Measurements from ENCODE around the gene ENPEP.
"Not testable (repeated sequence)": the region's sequence is repeated elsewhere in the genome, so short reads cannot be mapped to it uniquely, and the experiment has no call there.

The ENPEP gene

GRCh38 chr4:110484029-110484428, 8.1 kb downstream of the ENPEP start:
- DNase-seq (ENCODE audit: low read depth), result no peak

- no peak for DNase-seq (ENCODE audit: low read depth)
Observed at GRCh38 chr4:110484767-110485166, 8.8 kb downstream of the ENPEP start.

GRCh38 chr4:110485452-110485851, 9.5 kb downstream of the ENPEP start:
- no peak for DNase-seq (ENCODE audit: low read depth)

DNA sequence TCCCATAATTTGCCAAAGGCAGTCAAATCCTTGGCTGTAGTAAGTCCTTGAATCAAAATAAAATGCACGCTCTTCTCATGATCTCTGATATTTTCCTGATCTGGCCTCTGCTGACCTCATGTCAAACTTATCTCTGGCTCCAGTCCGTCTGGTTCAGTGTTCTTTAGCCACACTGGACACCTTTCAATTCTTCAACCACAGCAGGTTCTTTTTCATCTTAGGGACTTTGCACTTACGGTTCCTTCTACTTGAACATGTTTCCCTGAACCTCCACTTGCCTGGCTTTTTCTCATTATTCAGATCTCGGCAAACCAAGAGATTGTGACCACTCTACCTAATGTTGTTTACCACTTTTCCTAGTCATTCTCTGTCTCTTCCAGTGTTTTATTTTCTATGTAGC, 10.3 kb downstream of the ENPEP start:
- no peak for DNase-seq (ENCODE audit: low read depth)

DNA sequence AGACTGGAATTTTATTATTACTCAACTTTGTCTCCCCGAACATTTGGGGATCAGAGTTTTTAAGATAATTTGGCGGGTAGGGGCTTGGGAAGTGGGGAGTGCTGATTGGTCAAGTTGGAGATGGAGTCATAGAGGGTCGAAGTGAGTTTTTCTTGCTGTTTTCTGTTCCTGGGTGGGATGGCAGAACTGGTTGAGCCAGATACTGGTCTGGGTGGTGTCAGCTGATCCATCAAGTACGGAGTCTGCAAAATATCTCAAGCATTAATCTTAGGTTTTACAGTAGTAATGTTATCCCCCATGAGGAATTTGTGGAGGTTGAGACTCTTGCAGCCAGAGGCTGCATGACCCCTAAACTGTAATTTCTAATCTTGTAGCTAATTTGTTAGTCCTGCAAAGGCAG, 10.9 kb downstream of the ENPEP start:
- DNase-seq (ENCODE audit: low read depth), result not testable (repeated sequence)

DNA sequence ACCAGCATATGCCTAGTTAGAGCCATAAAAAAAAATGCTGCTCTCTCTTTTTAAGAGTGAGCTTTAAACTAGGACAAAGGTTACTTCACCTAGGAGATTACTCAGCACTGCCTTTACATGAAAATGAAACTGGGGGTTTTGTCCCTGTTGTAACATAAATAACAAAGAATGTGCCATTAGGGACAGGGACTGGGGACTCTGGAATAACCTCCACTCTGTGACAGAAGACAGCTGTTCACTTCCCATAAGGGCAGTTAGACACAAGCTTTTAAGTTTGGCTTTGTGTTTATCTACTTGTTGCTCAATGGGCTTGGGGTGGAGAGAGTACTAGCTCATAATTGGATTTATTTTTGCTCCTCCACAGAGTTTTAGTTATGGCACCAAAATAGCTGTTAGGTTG, 11.9 kb downstream of the ENPEP start:
- no peak for DNase-seq (ENCODE audit: low read depth)

GRCh38 chr4:110489901-110490508, 14.1 kb downstream of the ENPEP start:
- DNase-seq (ENCODE audit: low read depth), result no peak

GRCh38 chr4:110492522-110492921, 16.6 kb downstream of the ENPEP start:
- DNase-seq (ENCODE audit: low read depth), result no peak

GRCh38 chr4:110493520-110493919, 17.6 kb downstream of the ENPEP start:
- no peak for DNase-seq (ENCODE audit: low read depth)

DNA sequence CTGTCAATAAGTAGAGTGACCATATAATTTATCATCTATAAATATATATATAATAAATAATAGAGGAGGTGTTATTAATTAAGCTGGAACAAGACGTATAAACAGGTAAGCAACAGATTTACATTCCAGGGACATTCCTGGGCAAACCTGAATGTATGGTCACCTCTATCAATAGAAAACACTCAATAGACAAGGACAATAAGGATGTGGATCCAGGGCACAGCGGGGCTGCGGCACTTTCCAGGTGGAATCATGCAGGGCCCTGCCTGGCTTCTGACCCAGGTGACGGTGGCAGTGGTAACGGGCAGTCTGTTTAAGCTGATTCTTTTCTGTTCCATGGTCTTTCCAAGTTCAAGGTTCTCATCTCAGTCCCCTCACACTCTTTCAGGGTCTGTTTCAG, 22.5 kb downstream of the ENPEP start:
- DNase-seq (ENCODE audit: low read depth), result no peak

- no peak for DNase-seq (ENCODE audit: low read depth)
Observed at GRCh38 chr4:110499126-110499525, 23.2 kb downstream of the ENPEP start.

- DNase-seq (ENCODE audit: low read depth), result no peak
Observed at GRCh38 chr4:110501826-110502225, 25.9 kb downstream of the ENPEP start.

GRCh38 chr4:110503270-110504083, 27.5 kb downstream of the ENPEP start:
- DNase-seq (ENCODE audit: low read depth), result no peak

DNA sequence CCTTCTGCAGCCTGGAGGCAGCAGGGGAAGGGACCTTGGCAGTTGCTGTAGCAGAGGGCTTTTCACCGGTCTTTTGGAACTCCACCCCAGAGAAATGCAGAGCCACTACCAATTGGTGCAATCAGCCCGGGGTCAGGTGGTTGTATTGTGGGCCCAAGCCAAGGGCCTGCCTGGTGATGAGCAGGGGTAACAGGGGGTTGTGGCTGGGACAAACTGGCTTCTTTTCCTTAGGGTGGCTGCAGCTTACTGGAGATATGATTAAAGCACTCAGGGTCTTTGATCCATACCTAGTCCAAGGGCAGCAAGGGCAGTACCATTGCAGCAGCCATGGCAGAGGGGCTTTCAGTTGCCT, 28.1 kb downstream of the ENPEP start:
- no peak for DNase-seq (ENCODE audit: low read depth)

GRCh38 chr4:110505440-110505839, 29.5 kb downstream of the ENPEP start:
- no peak for DNase-seq (ENCODE audit: low read depth)

DNA sequence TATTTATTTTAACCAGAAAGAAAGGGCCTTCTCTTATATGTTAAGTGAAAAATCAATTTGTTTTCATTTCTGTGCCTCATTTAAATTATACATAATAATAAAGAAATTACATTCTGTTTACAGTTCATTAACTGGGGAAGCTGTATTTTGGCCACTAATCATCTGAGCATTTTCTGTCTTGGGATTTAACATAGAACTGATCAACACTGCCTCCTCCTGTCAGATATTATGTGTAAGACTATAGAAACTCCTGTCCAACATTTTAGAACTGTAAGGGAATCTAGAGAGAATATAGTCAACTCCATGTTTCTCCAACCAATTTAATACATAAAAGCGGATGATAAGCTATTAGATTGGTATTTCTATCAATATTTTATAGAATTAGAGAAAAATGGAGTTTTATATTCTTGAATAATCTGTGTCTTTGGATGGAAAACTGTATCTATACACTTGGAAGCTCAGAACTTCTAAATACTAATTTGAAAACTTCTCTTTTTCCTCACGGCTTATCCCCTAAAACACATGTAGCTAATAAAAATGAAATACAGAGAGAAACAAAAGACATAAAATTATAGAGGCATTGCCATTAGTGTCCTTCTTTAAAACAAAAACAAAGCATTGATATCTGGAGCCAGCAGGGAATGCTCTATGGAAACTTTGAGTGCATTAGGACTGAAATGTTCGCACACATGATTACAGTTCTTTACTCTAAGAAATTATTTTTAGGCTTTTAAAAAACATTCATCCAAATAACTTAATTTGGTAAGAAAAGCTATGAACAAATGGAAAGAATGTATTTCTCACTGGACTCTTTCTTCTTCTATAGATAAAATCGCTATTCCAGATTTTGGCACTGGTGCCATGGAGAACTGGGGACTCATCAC, 33.1 kb downstream of the ENPEP start:
- no peak for DNase-seq (ENCODE audit: low read depth)

DNA sequence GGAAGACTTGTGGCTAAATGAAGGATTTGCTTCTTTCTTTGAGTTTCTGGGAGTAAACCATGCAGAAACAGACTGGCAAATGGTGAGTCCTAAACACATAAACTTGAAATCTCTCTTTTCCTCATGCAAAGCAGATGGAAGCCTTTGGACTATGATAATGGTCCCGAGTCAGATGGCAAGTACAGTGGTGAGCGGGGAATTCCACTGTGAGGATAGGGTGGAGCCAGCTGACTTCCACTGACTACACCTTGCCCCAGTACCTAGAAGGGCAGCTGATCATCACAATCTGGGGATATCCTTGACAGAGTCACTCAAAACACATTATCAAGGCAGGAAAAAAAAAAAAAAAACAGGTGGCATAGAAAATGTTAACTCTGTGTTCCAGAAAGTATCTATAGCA, 34.3 kb downstream of the ENPEP start:
- DNase-seq (ENCODE audit: low read depth), result no peak

- DNase-seq (ENCODE audit: low read depth), result no peak
Observed at GRCh38 chr4:110510955-110511544, 35.1 kb downstream of the ENPEP start.

- no peak for DNase-seq (ENCODE audit: low read depth)
Observed at GRCh38 chr4:110512901-110513300, 36.9 kb downstream of the ENPEP start.

DNA sequence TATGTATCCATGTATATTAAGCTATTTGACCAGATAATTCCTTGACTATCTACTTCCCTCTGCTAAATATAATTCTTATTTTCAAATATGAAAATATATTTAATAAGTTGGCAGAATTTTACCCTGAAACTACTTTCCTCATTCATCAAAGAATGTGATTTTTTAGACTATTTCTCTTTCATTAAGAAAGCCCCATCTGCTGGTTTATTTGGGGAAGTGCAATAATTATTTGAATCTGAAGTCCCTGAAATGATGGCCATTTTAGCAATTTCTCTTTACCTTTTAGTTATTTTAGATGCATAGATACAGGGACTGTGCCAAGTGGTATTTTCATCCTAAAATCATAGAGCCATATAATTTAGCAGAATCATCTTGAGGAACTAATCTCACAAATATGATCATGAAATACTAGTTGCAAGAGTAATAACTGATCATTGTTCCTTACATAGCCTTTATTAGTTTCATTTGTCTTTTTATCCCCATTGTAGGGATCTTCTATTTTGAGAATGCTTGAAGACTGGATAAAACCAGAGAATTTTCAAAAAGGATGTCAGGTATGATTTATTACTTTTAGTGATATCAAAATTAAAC, 39.0 kb downstream of the ENPEP start:
- DNase-seq (ENCODE audit: low read depth), result no peak

GRCh38 chr4:110515676-110516075, 39.7 kb downstream of the ENPEP start:
- no peak for DNase-seq (ENCODE audit: low read depth)
